Spleen (tissue), 11 donors: ENCODE data around the gene CDCA5. TPM values are rescaled to one million over a fixed set of nuclear protein-coding genes. Genes with fewer than 3 reads are reported as not detected.

ENCODE experiments used
- DNase-seq: peaks from one replicate; pipeline ENCODE4 v3.0.0-alpha.2; 2020
- H3K27ac ChIP-seq, 8 donors: fragments of 200-600 bp; sonication (generic) in 7 of 8; 1 replicate in 4 of 8; 2 replicates in 4 of 8; pipeline versions ENCODE4 v1.5.0 to v1.8.0; 2016 to 2021; ENCODE audit warnings: inconsistent platforms in 4 of 8, mild to moderate bottlenecking in 4 of 8, moderate library complexity in 1 of 8
- H3K27me3 ChIP-seq, 7 donors: fragments of 200-600 bp; sonication (generic) in 6 of 7; replicated peaks in 1 of 7; 1 replicate in 4 of 7; 2 replicates in 3 of 7; pipeline versions ENCODE4 v1.5.0 to v1.8.0; 2016 to 2021; ENCODE audit warnings: inconsistent platforms in 3 of 7, mild to moderate bottlenecking in 1 of 7
- H3K36me3 ChIP-seq, 6 donors: fragments of 200-600 bp; sonication (generic) in 5 of 6; 1 replicate in 4 of 6; 2 replicates in 2 of 6; pipeline versions ENCODE4 v1.5.0 to v1.8.0; 2016 to 2021; ENCODE audit warnings: inconsistent platforms in 2 of 6
- H3K4me1 ChIP-seq, 6 donors: fragments of 200-600 bp; sonication (generic) in 5 of 6; 1 replicate in 3 of 6; 2 replicates in 3 of 6; pipeline versions ENCODE4 v1.5.0 to v1.8.0; 2016 to 2021; ENCODE audit warnings: inconsistent platforms in 3 of 6
- H3K4me3 ChIP-seq, 8 donors: fragments of 200-600 bp; sonication (generic) in 7 of 8; 1 replicate in 4 of 8; 2 replicates in 4 of 8; pipeline versions ENCODE4 v1.5.0 to v1.8.0; 2016 to 2021; ENCODE audit warnings: inconsistent platforms in 4 of 8, mild to moderate bottlenecking in 4 of 8, moderate library complexity in 2 of 8
- H3K9me3 ChIP-seq, 8 donors: fragments of 200-600 bp; sonication (generic) in 7 of 8; 1 replicate in 4 of 8; 2 replicates in 4 of 8; pipeline versions ENCODE4 v1.5.0 to v1.8.0; 2016 to 2021; ENCODE audit warnings: inconsistent platforms in 4 of 8
- CTCF ChIP-seq, 11 experiments: fragments of 200-600 bp in 7 of 11; fragments of 450-650 bp in 4 of 11; sonication (generic) in 4 of 11; IDR thresholded peaks in 8 of 11; conservative IDR thresholded peaks in 3 of 11; 1 replicate in 7 of 11; 2 replicates in 4 of 11; pipeline versions ENCODE4 v1.4.0 to v1.8.0; 2016 to 2021; ENCODE audit warnings: antibody characterized with exemption in 11 of 11, inconsistent platforms in 4 of 11, mild to moderate bottlenecking in 1 of 11
- POLR2A ChIP-seq, 3 donors: fragments of 450-650 bp; IDR thresholded peaks; one replicate each; pipeline ENCODE4 v1.5.1; 2017; ENCODE audit warnings: antibody characterized with exemption in 3 of 3, mild to moderate bottlenecking in 1 of 3
- POLR2AphosphoS5 ChIP-seq, 3 donors: sonication (generic); formaldehyde crosslinking; IDR thresholded peaks; one replicate each; pipeline ENCODE4 v1.5.1; 2017; ENCODE audit warnings: antibody characterized with exemption in 3 of 3
- WGBS, 5 donors: extraction: QIAGEN DNeasy Blood & Tissue Kit in 3 of 5; methylation state at CpG; one replicate each; pipeline versions ENCODE4 v1.1.5 to v1.1.7; 2013 to 2018; 5-methylcytosine and 5-hydroxymethylcytosine counted together
- intact Hi-C: fragments of 100-400 bp; cut with DNase I; formaldehyde crosslinking; loops from one replicate; pipeline ENCODE4 v1.15.0; 2023; ENCODE audit warnings: low total_unique reads
- polyA plus RNA-seq, 3 donors: library from polyadenylated mRNA; stranded (reverse); fragments of 200-250 nt; gene quantifications; one replicate each; pipeline ENCODE4 v1.2.1, GENCODE V29; 2013
- total RNA-seq, 7 donors: library from RNA; depleted of rRNA in 3 of 7; stranded (reverse); fragments of >200 nt in 3 of 7; fragmentation: NEBNext Ultra II Directional in 4 of 7; extraction: Animal tissue kit (Norgen Biotek cat#: 25700) in 4 of 7; gene quantifications; one replicate each; pipeline versions ENCODE4 v1.1.0 to v1.2.1, GENCODE V29; 2016 to 2021
- donor health status: healthy with polysubstance abuse.
- donor health status: DM: no; HTN: no; CAD: no; lungs with moderate emphysema.
- donor health status: DM: no; HTN: no; CAD: no.
- donor health status: Bipolar disorder and iron deficiency.
- donor health status: healthy.
- donor health status: DM: no; HTN: no; CAD: no.
- donor health status: DM: yes; HTN: yes; CAD: no.

CDCA5 gene
- total and polyA plus RNA-seq, 10 donors: 1.5 to 11.1 (median 5.3) TPM

DNA sequence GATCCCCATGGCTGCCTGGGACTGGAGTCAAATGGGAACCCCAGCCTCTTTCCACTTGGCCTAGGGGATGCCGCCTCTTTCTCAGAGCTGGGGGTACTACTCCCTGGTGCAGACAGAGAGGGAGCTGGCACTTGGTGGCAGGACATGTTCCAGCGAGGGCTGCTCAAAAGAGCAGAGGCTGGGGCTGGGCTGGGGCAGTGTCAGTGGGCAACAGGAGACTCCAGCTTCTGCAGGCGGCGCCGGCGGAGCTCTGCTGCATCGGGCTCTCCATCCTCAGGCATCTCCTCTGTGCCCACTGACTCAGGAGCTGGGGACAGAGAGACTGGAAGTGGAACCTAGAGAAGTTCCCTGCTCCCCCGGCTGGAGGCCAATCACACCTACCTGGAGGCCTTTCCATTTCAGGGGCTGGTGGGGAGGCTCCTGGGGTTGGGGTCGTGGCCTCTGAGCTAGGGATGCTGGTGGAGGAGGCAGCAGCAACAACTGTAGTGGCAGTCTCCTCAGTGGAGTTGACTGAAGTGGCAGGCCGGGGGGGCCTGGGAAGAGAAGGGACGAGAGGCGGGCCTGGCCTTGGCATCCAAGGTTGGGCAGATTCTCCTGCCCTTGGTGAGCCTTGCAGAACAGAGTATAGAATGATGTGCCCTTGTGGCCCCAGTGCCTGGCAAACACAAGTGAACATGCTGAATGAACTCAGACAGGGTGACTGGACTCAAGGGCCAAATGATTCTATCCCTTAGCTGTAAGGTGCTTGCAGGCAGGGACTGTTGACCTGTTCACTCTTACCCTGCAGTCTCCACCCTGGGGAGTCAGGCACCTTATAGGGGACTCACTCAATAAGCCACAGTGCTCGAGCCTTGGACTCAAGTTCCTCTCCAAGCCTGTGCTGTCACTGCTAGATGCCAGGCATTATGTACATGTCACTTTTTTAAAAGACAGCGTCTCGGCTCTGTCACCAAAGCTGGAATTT lies 44.6 kb upstream of the CDCA5 start:
- DNase-seq: peak; percentile 67
- intact Hi-C loops: no loop called here
- 84 to 92% (median 87%) methylated on average over 13 to 15 of the region's 15 CpGs for WGBS, 5 donors
- H3K27me3 ChIP-seq: no peaks in the 10 kb centered on the region
- H3K36me3 ChIP-seq: peaks cover 14 to 92% (median 86%) of the 10 kb centered on the region in 6 donors
- no peak for TF ChIP-seq POLR2A (IDR thresholded peaks at IDR 0.05)
- TF ChIP-seq CTCF (IDR thresholded peaks at IDR 0.05 in 8 of 11, conservative IDR thresholded peaks at IDR 0.05 in 3 of 11): no peak
- peak; percentile 24 to 59 (median 30) for TF ChIP-seq POLR2AphosphoS5 (IDR thresholded peaks at IDR 0.05)
- no peaks in the 10 kb centered on the region for H3K9me3 ChIP-seq
- peaks cover 30 to 85% (median 46%) of the 10 kb centered on the region in 6 donors for H3K4me1 ChIP-seq
- peak overlapping the region in 1 of 8 donors; percentile 38 for H3K27ac ChIP-seq
- no peak overlapping the region for H3K4me3 ChIP-seq

- H3K27me3 ChIP-seq: no peaks in the 10 kb centered on the region
- H3K4me3 ChIP-seq: no peak overlapping the region
- DNase-seq: no peak
- H3K36me3 ChIP-seq: peaks cover 14 to 88% (median 84%) of the 10 kb centered on the region in 6 donors
- H3K9me3 ChIP-seq: no peaks in the 10 kb centered on the region
- intact Hi-C loops: no loop called here
- peaks cover 27 to 85% (median 46%) of the 10 kb centered on the region in 6 donors for H3K4me1 ChIP-seq
- peak overlapping the region in 1 of 8 donors; percentile 38 for H3K27ac ChIP-seq
- no peak for TF ChIP-seq CTCF (IDR thresholded peaks at IDR 0.05 in 8 of 11, conservative IDR thresholded peaks at IDR 0.05 in 3 of 11)
- peak; percentile 51 to 62 (median 53) for TF ChIP-seq POLR2AphosphoS5 (IDR thresholded peaks at IDR 0.05)
- WGBS, 5 donors: 83 to 94% (median 87%) methylated on average over 12 of the region's 12 CpGs
Observed at GRCh38 chr11:65127473-65128181, 43.8 kb upstream of the CDCA5 start.

GRCh38 chr11:65126624-65127274 lies 42.9 kb upstream of the CDCA5 start:
- peaks cover 14 to 79% (median 75%) of the 10 kb centered on the region in 6 donors for H3K36me3 ChIP-seq

More at GRCh38 chr11:65126624-65127274, 42.9 kb upstream of the CDCA5 start:
- Histone ChIP-seq H3K4me1 (peaks cover 22 to 80% (median 41%) of the 10 kb centered on the region in 6 donors), H3K27me3 (no peaks in the 10 kb centered on the region), H3K9me3 (no peaks in the 10 kb centered on the region), H3K4me3 (no peak overlapping the region), H3K27ac (no peak overlapping the region)
- TF ChIP-seq POLR2AphosphoS5 (IDR thresholded peaks at IDR 0.05) (peak in 2 of 3 donors; percentile 32 to 52), POLR2A (IDR thresholded peaks at IDR 0.05) (no peak)
- no peak for DNase-seq
- intact Hi-C loops: no loop called here
- WGBS, 5 donors: 76 to 92% (median 82%) methylated on average over 2 to 6 of the region's 6 CpGs
